Stimulated activated CD8-positive, alpha-beta memory T cell treated with anti-CD3 and anti-CD28 coated beads, Interleukin-4, amount 100 ng/mL, for 24 hours (primary cell): ENCODE results near the gene C5orf46.
"Not testable (repeated sequence)": the region's sequence is repeated elsewhere in the genome, so short reads cannot be mapped to it uniquely, and the experiment has no call there.

Source experiments
- DNase-seq: peaks from one replicate; pipeline ENCODE4 v3.0.0-alpha.2; 2020; ENCODE audit warnings: low read depth

The C5orf46 gene

GRCh38 chr5:147893820-147894219 is 12.5 kb downstream of the C5orf46 start:
- DNase-seq, result no peak

- DNase-seq, result no peak
Observed at GRCh38 chr5:147892696-147893296, 13.5 kb downstream of the C5orf46 start.

- DNase-seq, result no peak
Observed at GRCh38 chr5:147887930-147888329, 18.4 kb downstream of the C5orf46 start.

- no peak for DNase-seq
Observed at GRCh38 chr5:147887026-147887627, 19.2 kb downstream of the C5orf46 start.

- DNase-seq, result no peak
Observed at GRCh38 chr5:147882586-147883313, 23.6 kb downstream of the C5orf46 start.

- no peak for DNase-seq
Observed at GRCh38 chr5:147880487-147880886, 25.9 kb downstream of the C5orf46 start.

- DNase-seq, result no peak
Observed at GRCh38 chr5:147879784-147880183, 26.6 kb downstream of the C5orf46 start.

- DNase-seq, result no peak
Observed at GRCh38 chr5:147878066-147878759, 28.1 kb downstream of the C5orf46 start, which contains the start of gene SCGB3A2. Gene SCGB3A2 (plus strand): TSS chr5:147878711. CDS start chr5:147878804, 93 bp downstream.

- DNase-seq, result no peak
Observed at GRCh38 chr5:147876626-147877025, 29.7 kb downstream of the C5orf46 start.

GRCh38 chr5:147876141-147876540 is 30.2 kb downstream of the C5orf46 start:
- DNase-seq, result no peak

GRCh38 chr5:147874910-147875367 is 31.4 kb downstream of the C5orf46 start:
- DNase-seq, result no peak

GRCh38 chr5:147874118-147874875 is 32.0 kb downstream of the C5orf46 start:
- DNase-seq, result not testable (repeated sequence)

GRCh38 chr5:147872744-147873435 is 33.4 kb downstream of the C5orf46 start:
- DNase-seq, result not testable (repeated sequence)

GRCh38 chr5:147871980-147872549 is 34.3 kb downstream of the C5orf46 start:
- DNase-seq, result not testable (repeated sequence)

- not testable (repeated sequence) for DNase-seq
Observed at GRCh38 chr5:147869892-147870291, 36.4 kb downstream of the C5orf46 start.

- DNase-seq, result no peak
Observed at GRCh38 chr5:147869112-147869511, 37.2 kb downstream of the C5orf46 start.

- DNase-seq, result no peak
Observed at GRCh38 chr5:147863454-147864158, 42.7 kb downstream of the C5orf46 start.

- no peak for DNase-seq
Observed at GRCh38 chr5:147860641-147861025, 45.7 kb downstream of the C5orf46 start.

- no peak for DNase-seq
Observed at GRCh38 chr5:147859962-147860640, 46.2 kb downstream of the C5orf46 start.

GRCh38 chr5:147858565-147858964 is 47.8 kb downstream of the C5orf46 start:
- no peak for DNase-seq
